ENCODE results near the gene SFXN5. TPM values are rescaled to one million over a fixed set of nuclear protein-coding genes. Genes with fewer than 3 reads are reported as not detected.

Gene SFXN5
- total and polyA plus RNA-seq, 2 of the 8 experiments (the other 6 are each of a cell fraction or from before 2014, with no cell fraction given), result 29.3 to 33.1 TPM

GRCh38 chr2:73117441-73117840 is 45.9 kb upstream of the SFXN5 start (continued):
- TF ChIP-seq EGR1 (IDR thresholded peaks at IDR 0.05; ENCODE audit: borderline replicate concordance, low read depth, low read length) (no peak), MAX (IDR thresholded peaks at IDR 0.05) (no peak), ZNF274 (IDR thresholded peaks at IDR 0.05; ENCODE audit: borderline replicate concordance, extremely low read depth, low read length) (no peak), SIN3A (conservative IDR thresholded peaks at IDR 0.05 in 1 of 2, IDR thresholded peaks at IDR 0.05 in 1 of 2; ENCODE audit: low read depth in 1 of 2, low read length in 2 of 2) (no peak), PHF8 (conservative IDR thresholded peaks at IDR 0.05; ENCODE audit: low read depth, low read length) (no peak), TAF1 (IDR thresholded peaks at IDR 0.05; ENCODE audit: low read depth, low read length) (no peak)
